NCI-H1092 treated with DMSO at 0.1 percent for 48 hours (cell line): Measurements from ENCODE around the gene NAV2.
"Not testable (repeated sequence)": the region's sequence is repeated elsewhere in the genome, so short reads cannot be mapped to it uniquely, and the experiment has no call there.

Source experiments
- DNase-seq: peaks from one replicate; lab custom pipeline; 2025; lab: John Stamatoyannopoulos, UW

Gene NAV2

GRCh38 chr11:19951558-19952115, 239.0 kb downstream of the NAV2 start:
- peak; percentile 52 for DNase-seq

GRCh38 chr11:19952116-19952605, 239.5 kb downstream of the NAV2 start:
- DNase-seq: no peak

- no peak for DNase-seq
These were observed 240.3 kb downstream of the NAV2 start for GRCh38 chr11:19952911-19953310.

- DNase-seq: no peak
These were observed 240.7 kb downstream of the NAV2 start for GRCh38 chr11:19953336-19953735.

- peak; percentile 62 for DNase-seq
These were observed 241.3 kb downstream of the NAV2 start for GRCh38 chr11:19953909-19954308.

- no peak for DNase-seq
These were observed 242.3 kb downstream of the NAV2 start for GRCh38 chr11:19954899-19955298.

- DNase-seq: no peak
These were observed 243.0 kb downstream of the NAV2 start for GRCh38 chr11:19955660-19956059.

GRCh38 chr11:19956228-19956627, 243.6 kb downstream of the NAV2 start:
- no peak for DNase-seq

- DNase-seq: no peak
These were observed 244.8 kb downstream of the NAV2 start for GRCh38 chr11:19957294-19957943.

- no peak for DNase-seq
These were observed 245.6 kb downstream of the NAV2 start for GRCh38 chr11:19958204-19958603.

GRCh38 chr11:19959210-19959609, 246.6 kb downstream of the NAV2 start:
- DNase-seq: no peak

GRCh38 chr11:19959648-19960059, 247.0 kb downstream of the NAV2 start:
- DNase-seq: peak; percentile 30

GRCh38 chr11:19960410-19960809, 247.8 kb downstream of the NAV2 start:
- DNase-seq: not testable (repeated sequence)

GRCh38 chr11:19961225-19961624, 248.6 kb downstream of the NAV2 start:
- DNase-seq: no peak

- DNase-seq: no peak
These were observed 249.6 kb downstream of the NAV2 start for GRCh38 chr11:19962053-19962800.

GRCh38 chr11:19962801-19963175, 250.2 kb downstream of the NAV2 start:
- no peak for DNase-seq

GRCh38 chr11:19963697-19964387, 251.2 kb downstream of the NAV2 start:
- no peak for DNase-seq

- no peak for DNase-seq
These were observed 253.8 kb downstream of the NAV2 start for GRCh38 chr11:19966441-19966840.

GRCh38 chr11:19966927-19967326, 254.3 kb downstream of the NAV2 start:
- no peak for DNase-seq

- DNase-seq: no peak
These were observed 255.2 kb downstream of the NAV2 start for GRCh38 chr11:19967787-19968186.

GRCh38 chr11:19968860-19969259, 256.2 kb downstream of the NAV2 start:
- DNase-seq: no peak

GRCh38 chr11:19970944-19971343, 258.3 kb downstream of the NAV2 start:
- no peak for DNase-seq

GRCh38 chr11:19972091-19972490, 259.5 kb downstream of the NAV2 start:
- DNase-seq: no peak
